ENCODE data around the gene ARMS2. TPM values are rescaled to one million over a fixed set of nuclear protein-coding genes. Genes with fewer than 3 reads are reported as not detected.

Gene ARMS2
- total RNA-seq, 4 donors from 2014 or later: not detected

- DNase-seq (ENCODE audit: low spot score) (no peak), ATAC-seq (ENCODE audit: low FRiP score) (no peak)
- no peak for TF ChIP-seq CTCF (IDR thresholded peaks at IDR 0.05)
Observed at GRCh38 chr10:122485670-122486069, 31.2 kb downstream of the ARMS2 start.

GRCh38 chr10:122486406-122487080 lies 32.1 kb downstream of the ARMS2 start:
- TF ChIP-seq CTCF (IDR thresholded peaks at IDR 0.05): no peak
- no peak for ATAC-seq (ENCODE audit: low FRiP score)
- no peak for DNase-seq (ENCODE audit: low spot score)

GRCh38 chr10:122487174-122487765 lies 32.8 kb downstream of the ARMS2 start:
- DNase-seq (ENCODE audit: low spot score) (no peak), ATAC-seq (ENCODE audit: low FRiP score) (no peak)
- no peak for TF ChIP-seq CTCF (IDR thresholded peaks at IDR 0.05)

- DNase-seq (ENCODE audit: low spot score) (no peak), ATAC-seq (ENCODE audit: low FRiP score) (no peak)
- TF ChIP-seq CTCF (IDR thresholded peaks at IDR 0.05): no peak
Observed at GRCh38 chr10:122490268-122490667, 35.8 kb downstream of the ARMS2 start.

GRCh38 chr10:122490786-122491680 lies 36.6 kb downstream of the ARMS2 start:
- DNase-seq (ENCODE audit: low spot score): no peak
- peak; percentile 71 for ATAC-seq (ENCODE audit: low FRiP score)

GRCh38 chr10:122492006-122492405 lies 37.6 kb downstream of the ARMS2 start:
- no peak for DNase-seq (ENCODE audit: low spot score)
- no peak for TF ChIP-seq CTCF (IDR thresholded peaks at IDR 0.05)
- ATAC-seq (ENCODE audit: low FRiP score): no peak

More at GRCh38 chr10:122490786-122491680, 36.6 kb downstream of the ARMS2 start:
- no peak for TF ChIP-seq CTCF (IDR thresholded peaks at IDR 0.05)

Measured in omental fat pad (tissue), 4 donors.